NCI-H146 treated with DMSO at 0.1 percent for 48 hours (cell line): Measurements from ENCODE around the gene PYURF.
"Not testable (repeated sequence)": the region's sequence is repeated elsewhere in the genome, so short reads cannot be mapped to it uniquely, and the experiment has no call there.

Experiments used
- DNase-seq: peaks from one replicate; lab custom pipeline; 2025; ENCODE audit not compliant: unreplicated experiment; lab: John Stamatoyannopoulos, UW

PYURF gene

GRCh38 chr4:88523325-88524129 is at the start of gene PYURF:
PYURF (minus strand) TSS chr4:88523776; CDS start chr4:88523700, 76 bp downstream.
- DNase-seq = peak; percentile 45

DNA sequence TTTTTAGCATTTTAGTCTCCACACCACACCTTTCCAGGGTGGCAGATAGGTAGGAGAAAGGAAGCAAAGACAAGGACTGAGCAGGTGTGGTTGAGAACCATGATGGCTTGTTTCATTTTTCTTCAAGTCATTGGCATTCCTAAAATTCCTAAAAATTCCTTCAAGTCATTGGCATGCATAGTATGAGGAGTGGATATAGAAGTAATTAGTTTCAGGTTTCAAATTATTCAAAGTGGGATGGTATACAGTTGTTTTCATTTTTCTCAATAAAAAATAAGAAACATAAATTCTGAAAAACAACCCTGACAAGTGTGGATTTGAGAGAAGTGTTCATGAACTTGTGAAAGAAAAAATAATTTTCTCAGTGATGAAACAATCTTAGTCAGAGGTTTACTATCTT is 46.4 kb upstream of the PYURF start:
- no peak for DNase-seq

GRCh38 chr4:88567591-88567990 is 44.0 kb upstream of the PYURF start:
- no peak for DNase-seq

- DNase-seq = no peak
These were observed 26.2 kb upstream of the PYURF start for GRCh38 chr4:88549815-88550214.

DNA sequence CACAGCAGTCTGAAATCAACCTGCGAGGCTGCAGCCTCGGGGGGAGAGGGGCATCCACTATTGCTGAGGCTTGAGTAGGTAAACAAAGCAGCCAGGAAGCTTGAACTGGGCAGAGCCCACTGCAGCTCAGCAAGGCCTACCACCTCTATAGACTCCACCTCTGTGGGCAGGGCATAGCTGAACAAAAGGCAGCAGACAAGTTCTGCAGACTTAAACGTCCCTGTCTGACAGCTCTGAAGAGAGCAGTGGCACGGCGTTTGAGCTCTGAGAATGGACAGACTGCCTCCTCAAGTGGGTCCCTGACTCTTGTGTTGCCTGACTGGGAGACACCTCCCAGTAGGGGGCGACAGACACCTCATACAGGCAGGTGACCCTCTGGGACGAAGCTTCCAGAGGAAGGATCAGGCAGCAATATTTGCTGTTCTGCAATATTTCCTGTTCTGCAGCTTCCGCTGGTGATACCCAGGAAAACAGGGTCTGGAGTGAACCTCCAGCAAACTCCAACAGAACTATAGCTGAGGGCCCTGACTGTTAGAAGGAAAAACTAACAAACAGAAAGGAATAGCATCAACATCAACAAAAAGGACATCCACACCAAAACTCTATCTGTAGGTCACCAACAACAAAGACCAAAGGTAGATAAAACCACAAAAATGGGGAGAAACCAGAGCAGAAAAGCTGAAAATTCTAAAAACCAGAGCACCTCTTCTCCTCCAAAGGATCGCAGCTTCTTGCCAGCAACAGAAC is 15.9 kb upstream of the PYURF start:
- DNase-seq = not testable (repeated sequence)

GRCh38 chr4:88537709-88538108 is 14.1 kb upstream of the PYURF start:
- no peak for DNase-seq

GRCh38 chr4:88535090-88535755 is 11.6 kb upstream of the PYURF start:
- DNase-seq = no peak

- no peak for DNase-seq
These were observed 10.6 kb upstream of the PYURF start for GRCh38 chr4:88533937-88534750.

DNA sequence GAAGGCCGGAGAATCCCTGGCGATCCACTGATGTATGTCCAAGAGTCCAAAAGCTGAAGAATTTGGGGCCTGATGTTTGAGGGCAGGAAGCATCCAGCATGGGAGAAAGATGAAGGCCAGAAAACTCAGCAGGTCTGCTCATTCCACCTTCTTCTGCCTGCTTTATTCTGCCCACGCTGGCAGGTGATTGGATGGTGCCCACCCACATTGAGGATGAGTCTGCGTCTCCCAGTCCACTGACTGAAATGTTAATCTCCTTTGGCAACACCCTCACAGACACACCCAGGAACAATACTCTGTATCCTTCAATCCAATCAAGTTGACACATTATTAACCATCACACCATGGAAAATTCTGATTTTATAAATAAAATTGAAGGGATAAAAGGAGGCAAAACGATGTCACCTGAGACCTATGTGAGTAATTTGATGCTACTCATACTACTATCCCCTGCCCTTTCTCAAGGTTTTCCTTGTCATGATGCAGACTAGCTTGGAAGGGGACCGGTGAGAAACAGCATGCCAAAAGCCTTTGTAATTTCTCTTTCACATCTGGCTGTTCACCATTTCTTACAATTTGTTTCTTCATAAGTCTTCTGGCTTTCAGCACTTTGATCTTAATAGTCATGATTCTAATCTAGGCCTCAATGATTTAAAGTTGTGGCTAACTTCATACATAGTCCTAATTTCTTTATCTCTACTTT is 9.7 kb upstream of the PYURF start:
- no peak for DNase-seq

- DNase-seq = no peak
These were observed 8.0 kb upstream of the PYURF start for GRCh38 chr4:88531549-88531948.

GRCh38 chr4:88528861-88529260 is 5.3 kb upstream of the PYURF start:
- no peak for DNase-seq

DNA sequence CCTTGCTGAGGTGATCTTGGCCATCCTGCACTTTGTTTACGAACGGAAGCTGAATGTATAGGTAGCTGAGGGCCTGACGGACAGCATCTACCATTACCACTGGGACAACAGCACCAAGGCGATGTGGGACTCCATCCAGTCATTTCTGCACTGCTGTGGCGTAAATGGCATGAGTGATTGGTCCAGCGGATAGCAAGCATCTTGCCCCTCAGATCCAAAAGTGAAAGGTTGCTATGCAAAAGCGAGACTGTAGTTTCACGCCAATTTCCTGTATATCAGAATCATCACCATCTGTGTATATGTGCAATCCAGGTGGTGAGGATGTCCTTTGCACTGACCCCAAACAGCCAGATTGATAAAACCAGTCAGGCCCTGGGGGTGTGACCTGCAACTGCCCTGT is 4.2 kb upstream of the PYURF start:
- DNase-seq = no peak

DNA sequence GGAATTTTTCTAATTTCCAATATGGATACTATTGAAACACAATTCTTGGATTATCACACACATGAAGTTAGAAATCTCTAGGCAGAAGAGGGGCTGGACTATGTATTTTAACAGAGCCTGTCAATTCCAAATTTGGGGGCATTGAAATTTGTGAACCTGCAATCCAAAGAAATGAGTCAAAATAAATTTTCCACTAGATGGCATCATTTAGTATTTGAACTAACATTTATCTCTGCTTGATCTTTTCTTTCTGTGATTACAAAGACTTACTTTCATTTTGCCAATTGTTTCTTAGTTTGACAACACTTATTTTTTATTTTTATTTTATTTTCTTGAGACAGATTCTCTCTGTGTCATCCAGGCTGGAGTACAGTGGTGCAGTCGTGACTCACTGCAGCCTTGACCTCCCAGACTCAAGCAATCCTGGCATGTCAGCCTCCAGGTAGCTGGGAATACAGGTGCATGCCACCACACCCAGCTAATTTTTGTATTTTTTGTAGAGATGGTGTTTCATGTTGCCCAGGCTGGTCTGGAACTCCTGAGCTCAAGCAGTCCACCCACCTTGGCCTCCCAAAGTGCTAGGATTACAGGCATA is 2.7 kb upstream of the PYURF start:
- DNase-seq = no peak

- DNase-seq = no peak
These were observed 595 bp upstream of the PYURF start for GRCh38 chr4:88524171-88524570.

- DNase-seq = no peak
These were observed 763 bp downstream of the PYURF start for GRCh38 chr4:88522702-88523324.

DNA sequence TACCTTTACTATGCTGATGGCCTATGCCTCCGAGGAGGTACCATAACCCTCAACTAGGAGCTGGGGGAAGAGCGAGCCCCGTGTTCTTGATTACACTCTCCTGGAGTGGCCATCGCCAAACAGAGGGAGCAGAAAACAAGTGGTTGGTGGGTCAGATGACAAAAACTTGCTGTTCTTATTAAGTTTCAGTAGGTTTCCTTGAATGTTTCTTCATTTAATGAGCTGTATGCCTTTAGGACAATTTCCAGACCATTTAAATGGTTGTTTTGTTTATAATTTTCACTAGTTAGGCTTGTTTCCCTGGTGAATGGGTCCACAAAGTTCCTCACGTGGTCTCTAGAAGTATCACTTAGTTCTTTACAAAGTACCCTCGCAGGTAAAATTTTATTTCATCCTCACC is 4.7 kb downstream of the PYURF start:
- DNase-seq = no peak

- DNase-seq = no peak
These were observed 5.8 kb downstream of the PYURF start for GRCh38 chr4:88517825-88518224.

- DNase-seq = no peak
These were observed 6.8 kb downstream of the PYURF start for GRCh38 chr4:88516746-88517145.
